Endothelial cell of umbilical vein (primary cell): ENCODE results near the gene KIF26B.

Experiments
- CTCF ChIP-seq, 2 donors: IDR thresholded peaks; 1 replicate in 1 of 2; 2 replicates in 1 of 2; pipeline ENCODE4 v1.5.1; 2011; ENCODE audit warnings: low read length in 2 of 2, mild to moderate bottlenecking in 2 of 2, moderate library complexity in 2 of 2, control low read depth in 1 of 2, inconsistent platforms in 1 of 2, low read depth in 1 of 2; ENCODE audit not compliant: insufficient read depth in 1 of 2; ENCODE audit errors: extremely low read depth in 1 of 2
- EZH2 ChIP-seq: IDR thresholded peaks from 2 replicates; pipeline ENCODE4 v1.6.1; 2012; ENCODE audit warnings: borderline replicate concordance, low read depth, mild to moderate bottlenecking, moderate library complexity, low read length, inconsistent platforms; ENCODE audit not compliant: severe bottlenecking
- JUN ChIP-seq: IDR thresholded peaks from 2 replicates; pipeline ENCODE4 v1.6.1; 2011; ENCODE audit warnings: borderline replicate concordance, low read depth; ENCODE audit not compliant: insufficient read length, insufficient read depth
- POLR2AphosphoS5 ChIP-seq: IDR thresholded peaks from 2 replicates; pipeline ENCODE4 v1.6.1; 2012; ENCODE audit warnings: low read depth, mild to moderate bottlenecking, control low read depth, low read length, moderate library complexity; ENCODE audit not compliant: insufficient read depth

- TF ChIP-seq CTCF (IDR thresholded peaks at IDR 0.05; ENCODE audit: extremely low read depth in 1 of 2, insufficient read depth in 1 of 2, low read depth in 1 of 2, low read length in 2 of 2), result no peak
- no peak for TF ChIP-seq POLR2AphosphoS5
- TF ChIP-seq EZH2, result no peak
- no peak for TF ChIP-seq JUN
Observed at GRCh38 chr1:245168906-245169305, 14.1 kb downstream of the KIF26B start.
